Spinal cord (tissue), 10 donors: ENCODE data around the gene BLOC1S5. TPM values are rescaled to one million over a fixed set of nuclear protein-coding genes. Genes with fewer than 3 reads are reported as not detected.

Experiments used
- DNase-seq, 6 donors: peaks; one replicate each; pipeline versions ENCODE4 v3.0.0 to v3.0.0-alpha.2; 2013 to 2015; ENCODE audit warnings: low spot score in 6 of 6, low read depth in 4 of 6
- H3K27ac ChIP-seq: one replicate; pipeline ENCODE4 v1.5.1; 2013; ENCODE audit warnings: low read depth, low read length, control low read depth
- H3K27me3 ChIP-seq: one replicate; pipeline ENCODE4 v1.6.1; 2013; ENCODE audit warnings: low read length; ENCODE audit not compliant: control insufficient read depth, insufficient read depth
- H3K36me3 ChIP-seq: one replicate; pipeline ENCODE4 v1.6.1; 2013; ENCODE audit warnings: low read length; ENCODE audit not compliant: control insufficient read depth, insufficient read depth
- H3K4me1 ChIP-seq: one replicate; pipeline ENCODE4 v1.6.1; 2013; ENCODE audit warnings: low read length; ENCODE audit not compliant: control insufficient read depth, insufficient read depth
- H3K4me3 ChIP-seq: one replicate; pipeline ENCODE4 v1.5.1; 2013; ENCODE audit warnings: low read depth, low read length, control low read depth
- H3K9me3 ChIP-seq: one replicate; pipeline ENCODE4 v1.6.1; 2013; ENCODE audit warnings: low read length; ENCODE audit not compliant: control insufficient read depth, insufficient read depth
- WGBS: methylation state at CpG from one replicate; pipeline ENCODE4 v1.1.5; 2013; ENCODE audit warnings: missing lambda C conversion rate; ENCODE audit not compliant: insufficient coverage; 5-methylcytosine and 5-hydroxymethylcytosine counted together
- polyA plus RNA-seq, 2 donors: library from polyadenylated mRNA; unstranded; fragments of 120-200 nt; gene quantifications; one replicate each; pipeline ENCODE4 v1.2.1, GENCODE V29; 2013; ENCODE audit not compliant: insufficient read length in 2 of 2
- total RNA-seq, 2 donors: library from RNA; depleted of rRNA in 1 of 2; stranded (reverse); fragments of 120-200 nt in 1 of 2; fragments of >200 nt in 1 of 2; gene quantifications; one replicate each; pipeline versions ENCODE4 v1.2.3 to v1.2.4, GENCODE V29; 2013 to 2014
- donor health status: healthy.

Gene BLOC1S5
- total and polyA plus RNA-seq, 4 donors: 10.1 to 20.9 (median 15.7) TPM

GRCh38 chr6:8027965-8028651 lies 36.1 kb downstream of the BLOC1S5 start:
- no peak overlapping the region for H3K4me3 ChIP-seq
- no peaks in the 10 kb centered on the region for H3K4me1 ChIP-seq
- peak overlapping the region; percentile 17 for H3K27ac ChIP-seq
- no peak for DNase-seq
- WGBS: 17% methylated on average over 1 of the region's 2 CpGs
- no peaks in the 10 kb centered on the region for H3K36me3 ChIP-seq
- no peaks in the 10 kb centered on the region for H3K9me3 ChIP-seq
- no peaks in the 10 kb centered on the region for H3K27me3 ChIP-seq

- H3K27me3 ChIP-seq: no peaks in the 10 kb centered on the region
- H3K36me3 ChIP-seq: no peaks in the 10 kb centered on the region
- H3K27ac ChIP-seq: no peak overlapping the region
- WGBS: no CpG with 5 or more reads among the region's 3 CpGs
- DNase-seq: no peak
- no peaks in the 10 kb centered on the region for H3K9me3 ChIP-seq
- no peak overlapping the region for H3K4me3 ChIP-seq
- no peaks in the 10 kb centered on the region for H3K4me1 ChIP-seq
Observed at GRCh38 chr6:8026800-8027199, 37.4 kb downstream of the BLOC1S5 start.

- Histone ChIP-seq H3K27me3 (no peaks in the 10 kb centered on the region), H3K36me3 (no peaks in the 10 kb centered on the region), H3K9me3 (no peaks in the 10 kb centered on the region), H3K4me1 (no peaks in the 10 kb centered on the region), H3K27ac (no peak overlapping the region), H3K4me3 (no peak overlapping the region)
- WGBS: 86% methylated on average over 2 of the region's 4 CpGs
- no peak for DNase-seq
Observed at GRCh38 chr6:8025191-8025590, 39.0 kb downstream of the BLOC1S5 start.

- no peak for DNase-seq
- Histone ChIP-seq H3K36me3 (no peaks in the 10 kb centered on the region), H3K27me3 (no peaks in the 10 kb centered on the region), H3K27ac (no peak overlapping the region), H3K4me1 (no peaks in the 10 kb centered on the region), H3K9me3 (no peaks in the 10 kb centered on the region), H3K4me3 (no peak overlapping the region)
- 100% methylated on average over 2 of the region's 2 CpGs for WGBS
Observed at GRCh38 chr6:8023638-8024037, 40.6 kb downstream of the BLOC1S5 start.

GRCh38 chr6:8020083-8020482 lies 44.1 kb downstream of the BLOC1S5 start:
- H3K27ac ChIP-seq: no peak overlapping the region
- no CpG with 5 or more reads among the region's 4 CpGs for WGBS
- DNase-seq: no peak
- H3K4me3 ChIP-seq: no peak overlapping the region
- H3K9me3 ChIP-seq: no peaks in the 10 kb centered on the region
- no peaks in the 10 kb centered on the region for H3K4me1 ChIP-seq
- H3K27me3 ChIP-seq: no peaks in the 10 kb centered on the region
- no peaks in the 10 kb centered on the region for H3K36me3 ChIP-seq

GRCh38 chr6:8017705-8018104 lies 46.5 kb downstream of the BLOC1S5 start:
- Histone ChIP-seq H3K4me3 (no peak overlapping the region), H3K27ac (no peak overlapping the region), H3K27me3 (no peaks in the 10 kb centered on the region), H3K4me1 (no peaks in the 10 kb centered on the region), H3K36me3 (no peaks in the 10 kb centered on the region), H3K9me3 (no peaks in the 10 kb centered on the region)
- WGBS: 100% methylated on average over 1 of the region's 7 CpGs
- no peak for DNase-seq

- H3K27ac ChIP-seq: no peak overlapping the region
- no peaks in the 10 kb centered on the region for H3K9me3 ChIP-seq
- H3K27me3 ChIP-seq: no peaks in the 10 kb centered on the region
- no peak for DNase-seq
- no peak overlapping the region for H3K4me3 ChIP-seq
- H3K4me1 ChIP-seq: no peaks in the 10 kb centered on the region
- WGBS: 59% methylated on average over 8 of the region's 9 CpGs
- no peaks in the 10 kb centered on the region for H3K36me3 ChIP-seq
Observed at GRCh38 chr6:8017276-8017701, 46.9 kb downstream of the BLOC1S5 start.

GRCh38 chr6:8014947-8015346 lies 49.2 kb downstream of the BLOC1S5 start:
- no peak overlapping the region for H3K27ac ChIP-seq
- peak in 1 of 6 donors; percentile 21 for DNase-seq

GRCh38 chr6:8013763-8014162 lies 50.4 kb downstream of the BLOC1S5 start:
- DNase-seq: peak in 1 of 6 donors; percentile 36
- H3K27me3 ChIP-seq: no peaks in the 10 kb centered on the region

More at GRCh38 chr6:8014947-8015346, 49.2 kb downstream of the BLOC1S5 start:
- H3K4me1 ChIP-seq: no peaks in the 10 kb centered on the region
- H3K4me3 ChIP-seq: no peak overlapping the region
- H3K9me3 ChIP-seq: no peaks in the 10 kb centered on the region
- H3K27me3 ChIP-seq: no peaks in the 10 kb centered on the region
- no peaks in the 10 kb centered on the region for H3K36me3 ChIP-seq
- 81% methylated on average over 3 of the region's 3 CpGs for WGBS

GRCh38 chr6:8006208-8006607 lies 58.0 kb downstream of the BLOC1S5 start:
- no peaks in the 10 kb centered on the region for H3K9me3 ChIP-seq
- H3K36me3 ChIP-seq: no peaks in the 10 kb centered on the region
- H3K4me1 ChIP-seq: no peaks in the 10 kb centered on the region
- no peaks in the 10 kb centered on the region for H3K27me3 ChIP-seq
- no peak overlapping the region for H3K27ac ChIP-seq
- peak in 4 of 6 donors; percentile 23 to 83 (median 42) for DNase-seq
- WGBS: no CpG with 5 or more reads among the region's 1 CpG
- no peak overlapping the region for H3K4me3 ChIP-seq

More at GRCh38 chr6:8013763-8014162, 50.4 kb downstream of the BLOC1S5 start:
- no peak overlapping the region for H3K4me3 ChIP-seq
- no CpG with 5 or more reads among the region's 3 CpGs for WGBS
- no peaks in the 10 kb centered on the region for H3K36me3 ChIP-seq
- no peak overlapping the region for H3K27ac ChIP-seq
- H3K9me3 ChIP-seq: no peaks in the 10 kb centered on the region
- no peaks in the 10 kb centered on the region for H3K4me1 ChIP-seq
